K562 (cell line): ENCODE data around the gene AMIGO3. TPM values are rescaled to one million over a fixed set of nuclear protein-coding genes. Genes with fewer than 3 reads are reported as not detected.

Experiments
- ATAC-seq: fragments of 200-7000 bp; cut with Tn5 transposase; 3 replicates; pipeline ENCODE4 v1.9.1; 2020; ENCODE audit warnings: moderate library complexity
- BruUV-seq: library from RNA; stranded (reverse); fragments of 400-500 nt; replicated peaks from 2 replicates; lab custom pipeline; 2021; lab: Mats Ljungman, UMichigan
- CTCF ChIA-PET: fragments of 300-600 bp; formaldehyde crosslinking; extraction: SDS; loops from one replicate; lab custom pipeline; 2021; ENCODE audit warnings: low intra/inter-chr PET ratio; lab: Yijun Ruan, JAX
- POLR2A ChIA-PET: fragments of 300-600, 350-650 bp; sonication (Branson Sonifier 250); formaldehyde crosslinking; extraction: SDS; loops from one replicate; lab custom pipeline; 2021; ENCODE audit warnings: antibody characterized with exemption, inconsistent platforms; lab: Yijun Ruan, JAX
- DNase-seq, 4 experiments: peaks; one replicate each; pipeline versions ENCODE4 v3.0.0 to v3.0.0-alpha.2; 2011 to 2018; ENCODE audit warnings: low spot score in 3 of 4, mixed read lengths in 3 of 4; ENCODE audit errors: extremely low read depth in 1 of 4
- FAIRE-seq: peaks from 2 replicates; lab custom pipeline; 2011; peaks lifted over from hg19 to GRCh38; lab: Jason Lieb, UNC
- H2AFZ ChIP-seq: 2 replicates; pipeline ENCODE4 v1.6.0; 2011; ENCODE audit warnings: low read depth, low read length, control low read depth, inconsistent platforms
- H3K27ac ChIP-seq: fragments of 200-600 bp; 3 replicates; pipeline ENCODE4 v1.8.0; 2011; ENCODE audit warnings: low read depth, mild to moderate bottlenecking, control low read depth, inconsistent platforms, low read length, moderate library complexity, mixed read lengths; ENCODE audit errors: extremely low read depth
- H3K27me3 ChIP-seq, 2 experiments: fragments of 300-600 bp in 1 of 2; 2 replicates in 1 of 2; 3 replicates in 1 of 2; pipeline versions ENCODE4 v1.6.0 to v1.8.0; 2011; ENCODE audit warnings: inconsistent platforms in 2 of 2, low read length in 2 of 2, mild to moderate bottlenecking in 1 of 2, mixed read lengths in 1 of 2, moderate library complexity in 1 of 2; ENCODE audit not compliant: control insufficient read depth in 2 of 2, insufficient read depth in 2 of 2
- H3K36me3 ChIP-seq: fragments of 300-600 bp; 3 replicates; pipeline ENCODE4 v1.8.0; 2011; ENCODE audit warnings: mild to moderate bottlenecking, low read length, inconsistent platforms; ENCODE audit not compliant: control insufficient read depth, insufficient read depth
- H3K4me1 ChIP-seq, 2 experiments: fragments of 200-600 bp in 1 of 2; replicated peaks in 1 of 2; 2 replicates in 1 of 2; 3 replicates in 1 of 2; pipeline versions ENCODE4 v1.5.1 to v1.8.0; 2011; ENCODE audit warnings: inconsistent platforms in 2 of 2, low read length in 2 of 2, mild to moderate bottlenecking in 1 of 2, mixed read lengths in 1 of 2, moderate library complexity in 1 of 2; ENCODE audit not compliant: control insufficient read depth in 2 of 2, insufficient read depth in 2 of 2
- H3K4me2 ChIP-seq: 2 replicates; pipeline ENCODE4 v1.6.1; 2011; ENCODE audit warnings: low read length, control low read depth, inconsistent platforms, mixed read lengths; ENCODE audit not compliant: insufficient read depth
- H3K4me3 ChIP-seq: fragments of 200-600 bp; sonication (generic), shearing (Covaris generic); 2 replicates; pipeline ENCODE4 v1.5.1; 2016; ENCODE audit warnings: control low read depth, inconsistent platforms
- H3K79me2 ChIP-seq: fragments of 200-600 bp; 3 replicates; pipeline ENCODE4 v1.8.0; 2011; ENCODE audit warnings: low read length, inconsistent platforms; ENCODE audit not compliant: control insufficient read depth, insufficient read depth
- H3K9ac ChIP-seq, 2 experiments: 2 replicates each; pipeline versions ENCODE4 v1.6.0 to v1.6.1; 2011; ENCODE audit warnings: low read depth in 2 of 2, low read length in 2 of 2, control low read depth in 1 of 2, inconsistent platforms in 1 of 2, mild to moderate bottlenecking in 1 of 2, mixed read lengths in 1 of 2; ENCODE audit not compliant: insufficient read depth in 1 of 2
- H3K9me1 ChIP-seq: one replicate; pipeline ENCODE4 v1.6.0; 2011; ENCODE audit warnings: inconsistent platforms, mild to moderate bottlenecking, low read length, moderate library complexity; ENCODE audit not compliant: control insufficient read depth, insufficient read depth
- H3K9me3 ChIP-seq: replicated peaks from 2 replicates; pipeline ENCODE4 v1.5.1; 2011; ENCODE audit warnings: low read depth, low read length, inconsistent platforms; ENCODE audit not compliant: control insufficient read depth, insufficient read depth
- H4K20me1 ChIP-seq: replicated peaks from 2 replicates; pipeline ENCODE4 v1.6.1; 2011; ENCODE audit warnings: low read length, inconsistent platforms, mixed read lengths; ENCODE audit not compliant: control insufficient read depth, insufficient read depth
- LEF1 ChIP-seq: fragments of 450-650 bp; IDR thresholded peaks from 2 replicates; pipeline ENCODE4 v1.6.1; 2016; ENCODE audit warnings: mild to moderate bottlenecking
- NR4A1 ChIP-seq, 2 experiments: fragments of 250-450 bp in 1 of 2; fragments of 450-650 bp in 1 of 2; sonication (Bioruptor Pico) in 1 of 2; IDR thresholded peaks; 2 replicates each; pipeline versions ENCODE4 v1.4.0 to v1.6.1; 2016 to 2020; ENCODE audit warnings: mild to moderate bottlenecking in 2 of 2, missing compliant biosample characterization in 1 of 2, missing genetic modification characterization in 1 of 2, moderate library complexity in 1 of 2
- PRMT5 ChIP-seq: sonication (generic); formaldehyde crosslinking; IDR thresholded peaks from 2 replicates; pipeline ENCODE4 v1.5.0; 2020; ENCODE audit warnings: missing genetic modification reagents
- WGBS: fragments of 100-300 bp; shearing (Covaris generic); methylation state at CpG from one replicate; pipeline ENCODE4 v1.1.6; 2016; ENCODE audit warnings: low coverage, mixed read lengths; ENCODE audit not compliant: insufficient coverage; ENCODE audit errors: missing lambda C conversion rate; 5-methylcytosine and 5-hydroxymethylcytosine counted together
- in situ Hi-C: fragments of 300-500 bp; cut with MboI; formaldehyde crosslinking; loops from 4 replicates; pipeline ENCODE4 v1.15.0; 2018; ENCODE audit warnings: inconsistent platforms, mixed read lengths
- intact Hi-C: fragments of 100-400 bp; cut with micrococcal nuclease; formaldehyde crosslinking; loops from 2 replicates; pipeline ENCODE4 v1.14.2; 2022
- polyA plus RNA-seq, 8 experiments: library from polyadenylated mRNA; depleted of rRNA in 4 of 8; stranded (reverse) in 5 of 8; unstranded in 3 of 8; fragments of >200 nt; fragmentation: Nextera tagmentation in 2 of 8; fragmentation: Illumina TruSeq in 1 of 8; extraction: Ambion mirVana in 2 of 8; extraction: Trizol in 1 of 8; gene quantifications; 2 replicates each; pipeline versions ENCODE4 v1.2.1 to v1.2.3, GENCODE V29; 2011 to 2014; ENCODE audit warnings: inconsistent platforms in 1 of 8, missing spikeins in 1 of 8
- total RNA-seq, 7 experiments: library from RNA; depleted of rRNA in 6 of 7; stranded (reverse); fragments of >200 nt in 6 of 7; fragmentation: Illumina TruSeq in 2 of 7; extraction: Trizol in 2 of 7; gene quantifications; 2 replicates each; pipeline versions ENCODE4 v1.2.1 to v1.2.3, GENCODE V29; 2011 to 2021; ENCODE audit warnings: low replicate concordance in 1 of 7
- TF ChIP-seq, protein P1 (sequence below): sonication (generic); formaldehyde crosslinking; IDR thresholded peaks from 2 replicates; pipeline ENCODE4 v1.8.1; 2022; ENCODE audit warnings: missing genetic modification reagents

The AMIGO3 gene
- total and polyA plus RNA-seq, 9 of the 15 experiments (the other 6 are each of a cell fraction or from before 2014, with no cell fraction given) = 0.13 to 2.8 (median 0.44) TPM; not detected in 4

DNA sequence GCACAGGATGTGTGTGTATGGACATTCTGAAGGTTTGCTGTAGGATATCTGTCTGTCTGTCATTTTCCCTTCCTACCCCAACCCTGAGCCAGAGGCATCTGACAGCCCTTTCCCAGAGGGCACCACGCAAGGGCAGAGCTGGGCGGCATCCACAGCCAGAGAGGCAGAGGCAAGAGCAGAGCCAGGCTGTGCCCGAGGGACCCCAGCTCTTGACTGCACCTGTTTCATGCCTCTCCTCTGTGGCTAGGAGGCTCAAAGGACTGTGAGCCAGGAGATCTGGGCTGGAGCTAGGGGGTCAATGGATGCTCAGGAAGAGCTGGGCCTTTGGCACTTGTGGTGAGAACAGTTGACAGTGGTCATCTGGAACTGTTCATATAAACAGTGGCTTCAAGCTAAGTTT lies 50.1 kb downstream of the AMIGO3 start:
- no peak overlapping the region for H2AFZ ChIP-seq
- no peaks in the 10 kb centered on the region; the same call in 1 of the 2 replicates for H4K20me1 ChIP-seq
- H3K4me2 ChIP-seq = no peak overlapping the region
- FAIRE-seq (no peak), ATAC-seq (no peak), DNase-seq (no peak)
- H3K9me3 ChIP-seq = no peaks in the 10 kb centered on the region
- no peak overlapping the region for H3K9ac ChIP-seq
- H3K36me3 ChIP-seq = no peaks in the 10 kb centered on the region
- TF ChIP-seq LEF1 = no peak
- TF ChIP-seq, protein P1, sequence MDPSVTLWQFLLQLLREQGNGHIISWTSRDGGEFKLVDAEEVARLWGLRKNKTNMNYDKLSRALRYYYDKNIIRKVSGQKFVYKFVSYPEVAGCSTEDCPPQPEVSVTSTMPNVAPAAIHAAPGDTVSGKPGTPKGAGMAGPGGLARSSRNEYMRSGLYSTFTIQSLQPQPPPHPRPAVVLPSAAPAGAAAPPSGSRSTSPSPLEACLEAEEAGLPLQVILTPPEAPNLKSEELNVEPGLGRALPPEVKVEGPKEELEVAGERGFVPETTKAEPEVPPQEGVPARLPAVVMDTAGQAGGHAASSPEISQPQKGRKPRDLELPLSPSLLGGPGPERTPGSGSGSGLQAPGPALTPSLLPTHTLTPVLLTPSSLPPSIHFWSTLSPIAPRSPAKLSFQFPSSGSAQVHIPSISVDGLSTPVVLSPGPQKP (CRISPR knock-in tag) = no peak
- no peak for TF ChIP-seq NR4A1 (CRISPR knock-in tag; IDR thresholded peaks at IDR 0.05)
- TF ChIP-seq NR4A1 (tag; IDR thresholded peaks at IDR 0.05) = no peak
- TF ChIP-seq PRMT5 = no peak
- 83% methylated on average over 2 of the region's 3 CpGs for WGBS
- H3K79me2 ChIP-seq = peaks cover 9% of the 10 kb centered on the region
- no peaks in the 10 kb centered on the region for H3K27me3 ChIP-seq
- H3K4me3 ChIP-seq = no peak overlapping the region
- no TSS peak for BruUV-seq
- H3K27ac ChIP-seq = no peak overlapping the region
- H3K4me1 ChIP-seq = peaks cover 11 to 21% of the 10 kb centered on the region in 2 experiments; a peak in 4 of 5 replicates
- in situ Hi-C loops (loop anchor here (10.0 kb wide), 1 partner anchor 105 kb away; no protein-coding TSS in a partner anchor), intact Hi-C loops (no loop called here)
- POLR2A ChIA-PET = interaction anchor here (1.0 kb wide), 1 partner anchor 9 kb away, joined by 3 read pairs; no protein-coding TSS in a partner anchor
- no peaks in the 10 kb centered on the region for H3K9me1 ChIP-seq
- CTCF ChIA-PET = no interaction called here
